ENCODE measurements around the gene OR13C9.

DNA sequence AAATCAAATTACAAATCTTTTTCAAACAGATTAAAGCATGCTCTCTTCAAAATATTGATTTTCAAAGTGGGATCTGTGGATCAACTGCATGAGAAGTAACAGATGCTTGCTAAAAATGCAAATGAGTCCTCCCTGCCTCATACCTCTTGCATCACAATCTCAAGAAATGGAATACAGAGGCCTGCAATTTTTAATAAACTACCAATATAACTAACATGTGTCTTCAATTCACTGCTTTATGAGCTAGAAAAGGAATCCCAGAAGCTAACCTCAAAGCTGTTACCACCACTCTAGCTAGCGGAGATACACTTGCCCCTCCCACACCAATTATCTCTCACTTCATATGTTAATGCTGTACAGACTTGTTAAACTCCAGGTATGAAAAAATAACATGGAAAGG, 28.4 kb downstream of the OR13C9 start:
- no peak for TF ChIP-seq POLR2A (IDR thresholded peaks at IDR 0.05)
- TF ChIP-seq, protein P1, sequence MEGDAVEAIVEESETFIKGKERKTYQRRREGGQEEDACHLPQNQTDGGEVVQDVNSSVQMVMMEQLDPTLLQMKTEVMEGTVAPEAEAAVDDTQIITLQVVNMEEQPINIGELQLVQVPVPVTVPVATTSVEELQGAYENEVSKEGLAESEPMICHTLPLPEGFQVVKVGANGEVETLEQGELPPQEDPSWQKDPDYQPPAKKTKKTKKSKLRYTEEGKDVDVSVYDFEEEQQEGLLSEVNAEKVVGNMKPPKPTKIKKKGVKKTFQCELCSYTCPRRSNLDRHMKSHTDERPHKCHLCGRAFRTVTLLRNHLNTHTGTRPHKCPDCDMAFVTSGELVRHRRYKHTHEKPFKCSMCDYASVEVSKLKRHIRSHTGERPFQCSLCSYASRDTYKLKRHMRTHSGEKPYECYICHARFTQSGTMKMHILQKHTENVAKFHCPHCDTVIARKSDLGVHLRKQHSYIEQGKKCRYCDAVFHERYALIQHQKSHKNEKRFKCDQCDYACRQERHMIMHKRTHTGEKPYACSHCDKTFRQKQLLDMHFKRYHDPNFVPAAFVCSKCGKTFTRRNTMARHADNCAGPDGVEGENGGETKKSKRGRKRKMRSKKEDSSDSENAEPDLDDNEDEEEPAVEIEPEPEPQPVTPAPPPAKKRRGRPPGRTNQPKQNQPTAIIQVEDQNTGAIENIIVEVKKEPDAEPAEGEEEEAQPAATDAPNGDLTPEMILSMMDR (IDR thresholded peaks at IDR 0.05): no peak
- TF ChIP-seq EP300 (IDR thresholded peaks at IDR 0.05): no peak
- TF ChIP-seq POLR2AphosphoS5 (IDR thresholded peaks at IDR 0.05): no peak

Data from upper lobe of left lung (tissue), 4 donors.